GM19324 (cell line): Measurements from ENCODE around the gene METTL5.
"Not testable (repeated sequence)": the region's sequence is repeated elsewhere in the genome, so short reads cannot be mapped to it uniquely, and the experiment has no call there.

ENCODE experiments used
- ATAC-seq: cut with Tn5 transposase; IDR thresholded peaks from one replicate; pipeline ENCODE4 v1.9.1; 2021; ENCODE audit warnings: mild to moderate bottlenecking, moderate library complexity; ENCODE audit not compliant: unreplicated experiment, low FRiP score

Gene METTL5

DNA sequence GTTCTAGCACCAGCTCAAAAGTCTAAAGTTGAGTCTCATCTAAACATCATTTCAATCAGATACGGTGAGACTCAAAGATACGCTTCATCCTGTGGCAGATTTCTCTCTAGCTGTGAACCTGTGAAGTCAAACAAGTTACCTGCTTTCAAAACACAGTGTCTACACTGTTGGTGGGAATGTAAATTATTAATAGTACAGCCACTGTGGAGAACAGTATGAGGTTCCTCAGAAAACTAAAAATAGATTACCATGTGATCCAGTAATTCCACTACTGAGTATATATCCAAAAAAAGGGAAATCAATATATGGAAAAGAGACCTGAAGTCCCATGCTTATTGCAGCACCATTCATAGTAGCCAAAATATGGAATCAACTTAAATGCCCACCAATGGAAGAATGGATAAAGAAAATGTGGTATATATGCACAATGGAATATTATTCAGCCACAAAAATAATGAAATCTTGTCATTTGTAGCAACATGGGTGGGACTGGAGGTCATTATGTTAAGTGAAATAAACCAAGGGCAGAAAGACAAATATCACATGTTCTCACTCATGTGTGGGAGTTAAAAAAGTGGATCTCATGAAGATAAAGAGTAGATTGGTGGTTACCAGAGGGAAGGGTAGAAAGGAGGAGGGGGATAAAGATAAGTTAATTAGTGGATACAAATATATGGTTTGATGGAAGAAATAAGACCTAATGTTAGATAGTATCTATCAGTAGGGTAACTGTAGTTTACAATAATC is 14.2 kb upstream of the METTL5 start:
- ATAC-seq = no peak

DNA sequence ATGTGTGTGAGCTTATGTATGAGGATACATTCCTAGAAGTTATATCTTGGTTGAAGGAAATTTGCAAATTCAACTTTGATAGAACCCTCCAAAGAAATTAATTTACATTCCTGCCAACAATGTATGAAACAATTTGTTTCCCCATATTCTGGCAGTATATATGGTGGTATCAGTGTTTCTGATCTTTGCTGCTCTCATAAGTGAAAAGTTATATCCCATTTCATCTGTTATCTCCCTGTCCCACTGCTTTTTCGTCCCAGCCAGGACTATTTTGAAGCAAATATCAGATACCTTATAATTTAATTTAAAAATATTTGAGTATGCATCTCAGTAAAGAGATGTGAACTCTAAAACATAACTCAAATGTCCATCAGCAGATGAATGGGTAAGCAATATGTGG is 9.7 kb upstream of the METTL5 start:
- ATAC-seq = no peak

DNA sequence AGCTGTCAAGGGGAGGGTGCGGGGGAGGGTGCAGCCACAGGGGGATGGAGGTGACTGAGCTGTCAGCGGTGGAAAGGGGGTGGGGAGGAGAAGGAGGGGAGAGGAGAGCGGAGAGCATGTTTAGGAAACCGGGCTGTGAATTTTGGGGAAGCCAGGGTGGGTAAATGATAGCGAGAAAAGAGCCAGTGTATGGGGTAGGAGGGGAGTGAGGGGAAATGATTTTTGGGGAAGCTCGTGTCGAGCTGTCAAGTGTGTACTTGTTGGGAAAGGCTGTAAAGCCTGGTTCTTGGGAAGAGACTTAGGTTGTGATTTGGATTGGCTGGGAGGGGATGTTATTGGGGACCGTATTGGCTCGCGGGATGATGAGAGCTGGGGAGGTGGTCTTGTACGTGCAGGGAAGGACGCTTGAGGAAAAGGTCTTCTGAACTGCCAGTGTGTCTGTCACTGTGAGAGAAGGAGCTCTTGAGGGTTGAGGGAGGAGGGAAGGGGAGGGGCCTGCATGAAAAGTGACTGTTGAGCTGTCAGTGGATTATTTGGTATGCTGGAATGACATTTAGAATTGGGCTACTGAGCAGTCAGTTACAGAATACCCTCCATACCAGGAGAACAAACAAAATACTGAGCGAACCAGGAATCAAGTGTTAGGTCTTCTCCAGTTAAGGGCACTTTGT is 3.6 kb upstream of the METTL5 start:
- no peak for ATAC-seq

DNA sequence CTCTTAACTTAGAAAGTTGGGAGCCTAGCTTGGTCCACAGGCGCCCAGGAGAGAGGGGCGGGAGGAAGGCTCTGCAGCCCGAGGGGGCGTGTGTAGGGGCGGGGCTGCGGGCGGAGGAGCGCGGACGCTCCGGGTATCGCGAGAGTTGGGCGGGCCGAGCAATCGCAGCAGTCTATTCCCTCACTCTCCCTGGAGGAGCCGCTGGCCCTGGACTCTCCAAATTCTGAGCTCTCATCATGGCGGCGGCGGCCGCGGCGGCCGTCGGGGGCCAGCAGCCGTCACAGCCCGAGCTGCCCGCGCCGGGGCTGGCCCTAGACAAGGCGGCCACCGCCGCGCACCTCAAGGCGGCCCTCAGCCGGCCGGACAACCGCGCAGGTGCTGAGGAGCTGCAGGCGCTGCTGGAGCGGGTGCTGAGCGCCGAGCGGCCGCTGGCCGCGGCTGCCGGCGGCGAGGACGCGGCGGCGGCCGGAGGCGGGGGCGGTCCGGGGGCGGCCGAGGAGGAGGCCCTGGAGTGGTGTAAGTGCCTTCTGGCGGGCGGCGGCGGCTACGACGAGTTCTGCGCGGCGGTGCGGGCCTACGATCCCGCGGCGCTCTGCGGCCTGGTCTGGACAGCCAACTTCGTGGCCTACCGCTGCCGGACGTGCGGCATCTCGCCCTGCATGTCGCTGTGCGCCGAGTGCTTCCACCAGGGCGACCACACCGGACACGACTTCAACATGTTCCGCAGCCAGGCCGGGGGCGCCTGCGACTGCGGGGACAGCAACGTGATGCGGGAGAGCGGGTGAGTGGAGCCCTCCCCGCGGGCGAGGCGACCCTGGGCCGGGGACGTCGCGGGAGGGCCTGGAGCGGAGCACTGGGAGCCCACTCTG is 2.8 kb upstream of the METTL5 start, which contains the start of gene UBR3:
TSS of gene UBR3 (plus strand) at position 183 of the 869 bp plus-strand sequence. CDS start at position 237, 54 bp downstream.
- peak; percentile 89 for ATAC-seq

DNA sequence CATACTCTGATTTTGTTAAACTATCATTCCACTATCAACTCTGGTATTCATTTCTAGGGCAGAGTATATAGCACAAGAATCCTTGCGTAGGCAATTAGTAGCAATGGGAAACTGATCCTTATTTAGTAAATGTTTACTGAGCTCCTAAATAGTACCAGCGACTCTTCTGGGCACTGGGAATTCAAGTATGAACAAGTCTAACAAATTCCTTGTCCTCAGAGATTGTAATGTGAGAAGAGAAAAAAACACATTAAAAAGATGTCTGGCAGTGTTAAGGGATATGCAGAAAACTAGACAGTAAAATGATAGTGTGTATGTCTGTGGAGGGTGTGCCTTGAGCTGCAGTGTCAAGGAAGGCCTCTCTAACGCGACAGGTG is 721 bp downstream of the METTL5 start:
- ATAC-seq = no peak

DNA sequence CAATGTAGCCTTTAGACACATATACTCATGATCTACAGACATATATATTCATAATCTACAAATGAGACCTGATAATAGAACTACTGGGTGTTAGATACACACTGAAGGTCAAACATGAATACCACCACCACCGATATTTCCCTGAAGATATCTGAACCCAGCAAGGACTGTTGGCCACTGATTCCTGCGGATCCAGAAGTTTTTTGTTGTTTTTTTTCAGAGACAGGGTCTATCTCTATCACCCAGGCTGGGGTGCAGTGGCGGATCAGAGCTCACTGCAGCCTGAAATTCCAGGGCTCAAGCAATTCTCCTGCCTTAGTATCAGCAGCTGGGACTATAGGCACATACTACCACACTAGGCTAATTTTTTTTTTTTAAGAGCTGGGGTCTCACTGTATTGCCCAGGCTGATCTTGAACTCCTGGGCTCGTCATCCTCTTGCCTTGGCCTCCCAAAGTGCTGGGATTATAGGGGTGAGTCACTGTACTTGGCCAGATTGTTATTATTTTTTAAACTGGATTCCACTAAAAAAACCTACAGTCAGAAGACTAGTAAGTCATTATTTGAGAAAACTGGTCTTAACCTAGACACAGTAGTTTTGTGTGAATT is 1.8 kb downstream of the METTL5 start:
- no peak for ATAC-seq

DNA sequence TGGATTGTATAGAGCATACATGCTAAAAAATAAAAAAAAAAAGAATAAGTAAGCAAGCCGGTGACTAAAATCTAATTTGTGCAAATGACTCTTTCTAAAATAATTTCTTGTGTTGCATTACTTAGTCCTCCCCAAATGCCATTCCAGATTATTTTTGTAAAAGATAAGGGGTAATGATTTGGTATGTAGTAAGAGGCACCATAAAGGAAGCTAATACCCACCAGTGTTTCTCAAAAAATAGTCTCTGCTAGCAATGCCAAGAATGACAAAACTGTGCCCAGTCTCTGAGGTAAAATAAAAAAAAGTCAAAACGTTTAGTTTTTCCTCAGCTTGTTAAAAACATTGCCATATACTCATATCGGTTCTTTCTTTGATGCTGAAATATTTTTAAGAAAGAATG is 2.7 kb downstream of the METTL5 start:
- ATAC-seq = no peak

DNA sequence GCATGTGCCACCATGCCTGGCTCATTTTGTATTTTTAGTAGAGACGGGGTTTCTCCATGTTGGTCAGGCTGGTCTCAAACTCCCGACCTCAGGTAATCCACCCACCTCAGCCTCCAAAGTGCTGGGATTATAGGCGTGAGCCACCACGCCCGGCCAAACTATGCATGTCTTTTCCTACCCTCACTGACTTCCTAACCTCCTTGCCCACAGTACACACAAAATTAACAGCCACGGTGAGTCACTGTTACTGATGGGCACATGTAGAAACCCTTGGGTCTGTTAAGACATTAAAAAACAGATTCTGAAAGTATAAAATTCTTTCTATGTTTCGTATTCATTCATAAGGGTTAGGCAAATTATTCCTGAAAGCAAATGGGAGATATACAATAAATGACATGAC is 4.6 kb downstream of the METTL5 start:
- ATAC-seq = not testable (repeated sequence)

DNA sequence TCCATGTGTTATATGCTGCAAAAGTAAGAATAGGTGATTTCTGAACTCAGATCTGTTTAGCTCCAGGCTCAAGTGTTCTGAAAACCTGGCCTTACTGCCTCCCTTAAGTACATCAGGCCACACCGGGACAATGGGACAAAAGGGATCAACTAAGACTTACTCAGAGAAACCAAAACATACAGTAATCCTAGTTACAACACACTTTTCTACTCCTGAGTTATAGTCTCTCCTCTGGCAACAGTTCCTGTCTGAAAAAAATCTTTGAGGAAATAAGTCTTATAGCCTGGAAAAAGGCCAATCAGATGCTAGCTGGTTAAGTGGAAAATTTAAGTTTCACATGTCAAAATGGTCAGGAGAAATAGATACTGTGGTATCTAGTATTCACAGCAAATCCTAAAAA is 5.6 kb downstream of the METTL5 start:
- no peak for ATAC-seq

DNA sequence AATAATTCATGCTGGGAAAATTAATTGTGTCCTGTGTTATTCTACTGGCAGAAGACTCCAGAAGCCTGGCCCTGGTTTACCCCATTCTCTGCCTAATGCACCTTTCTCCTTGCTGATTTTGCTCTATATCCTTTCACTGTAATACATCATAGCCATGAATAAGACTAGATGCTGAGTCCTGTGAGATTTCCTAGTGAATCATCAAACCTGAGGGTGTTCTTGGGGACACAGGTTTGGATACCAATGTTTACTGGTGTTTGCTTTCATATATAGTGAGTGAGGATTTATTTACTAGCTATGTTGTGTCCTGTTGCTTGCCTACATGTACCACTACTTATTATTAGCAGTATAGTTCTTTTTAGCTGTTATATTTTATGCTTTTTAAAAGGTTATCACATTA is 6.5 kb downstream of the METTL5 start:
- no peak for ATAC-seq

DNA sequence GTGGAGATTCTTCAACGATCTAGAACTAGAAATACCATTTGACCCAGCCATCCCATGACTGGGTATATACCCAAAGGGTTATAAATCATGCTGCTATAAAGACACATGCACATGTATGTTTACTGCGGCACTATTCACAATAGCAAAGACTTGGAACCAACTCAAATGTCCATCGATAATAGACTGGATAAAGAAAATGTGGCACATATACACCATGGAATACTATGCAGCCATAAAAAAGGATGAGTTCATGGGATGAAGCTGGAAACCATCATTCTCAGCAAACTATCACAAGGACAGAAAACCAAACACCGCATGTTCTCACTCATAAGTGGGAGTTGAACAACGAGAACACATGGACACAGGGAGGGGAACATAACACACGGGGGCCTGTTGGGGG is 7.3 kb downstream of the METTL5 start:
- not testable (repeated sequence) for ATAC-seq

DNA sequence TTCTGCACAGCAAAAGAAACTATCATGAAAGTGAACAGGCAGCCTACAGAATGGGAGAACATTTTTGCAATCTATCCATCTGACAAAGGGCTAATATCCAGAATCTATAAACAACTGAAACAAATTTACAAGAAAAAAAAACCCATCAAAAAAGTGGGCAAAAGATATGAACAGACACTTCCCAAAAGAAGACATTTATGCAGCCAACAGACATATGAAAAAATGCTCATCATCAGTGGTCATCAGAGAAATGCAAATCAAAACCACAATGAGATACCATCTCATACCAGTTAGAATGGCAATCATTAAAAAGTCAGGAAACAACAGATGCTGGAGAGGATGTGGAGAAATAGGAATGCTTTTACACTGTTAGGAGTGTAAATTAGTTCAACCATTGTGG is 7.7 kb downstream of the METTL5 start:
- ATAC-seq = not testable (repeated sequence)

DNA sequence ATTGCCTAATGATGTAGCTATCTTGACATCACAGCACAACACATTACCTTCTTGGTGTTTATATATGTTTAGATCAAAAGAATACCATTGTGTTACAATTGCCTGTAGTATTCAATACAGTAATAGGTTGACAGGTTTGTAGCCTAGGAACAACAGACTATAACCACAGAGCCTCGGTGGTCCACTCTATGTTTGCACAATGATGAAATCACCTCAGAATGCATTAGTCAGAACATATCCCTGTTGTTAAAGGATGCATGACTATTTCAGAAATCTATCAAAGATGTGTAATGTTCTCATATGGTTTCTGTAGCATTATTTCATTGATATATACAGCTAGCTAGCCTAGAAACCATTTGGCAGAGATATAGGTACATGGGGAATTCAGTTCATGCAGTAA is 8.9 kb downstream of the METTL5 start:
- ATAC-seq = no peak

DNA sequence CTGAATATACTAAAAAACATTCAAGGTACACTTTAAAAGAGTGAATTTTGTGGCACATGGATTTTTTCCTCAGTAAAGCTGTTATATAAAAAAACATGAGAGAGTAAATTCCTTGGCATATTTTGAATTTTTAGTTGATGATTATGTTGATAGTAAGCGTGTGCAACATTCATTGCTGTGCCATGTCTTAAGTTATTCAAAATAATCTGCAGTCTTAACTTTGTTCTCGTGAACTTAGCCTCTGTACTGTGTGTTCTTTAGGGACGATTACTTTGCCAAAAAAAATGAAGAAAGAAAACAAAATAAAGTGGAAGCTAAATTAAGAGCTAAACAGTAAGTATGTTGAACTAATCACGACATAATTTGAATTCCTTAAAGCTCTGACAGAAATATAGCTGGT is 16.5 kb downstream of the METTL5 start:
- ATAC-seq = no peak

DNA sequence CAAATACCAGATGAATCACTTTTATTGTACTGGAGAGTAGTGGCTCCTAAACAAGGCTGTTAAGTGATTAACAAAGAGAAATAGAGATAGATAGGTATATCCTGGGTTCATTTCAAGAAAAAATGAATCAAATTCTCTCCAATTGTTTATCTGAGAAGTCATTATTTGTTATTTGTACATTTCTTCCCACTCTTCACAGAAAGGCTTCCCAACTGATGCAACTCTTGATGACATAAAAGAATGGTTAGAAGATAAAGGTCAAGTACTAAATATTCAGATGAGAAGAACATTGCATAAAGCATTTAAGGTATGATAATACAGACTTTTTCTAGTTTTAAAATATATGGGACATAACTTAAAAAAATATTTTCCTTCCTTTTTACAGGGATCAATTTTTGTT is 18.1 kb downstream of the METTL5 start:
- no peak for ATAC-seq

DNA sequence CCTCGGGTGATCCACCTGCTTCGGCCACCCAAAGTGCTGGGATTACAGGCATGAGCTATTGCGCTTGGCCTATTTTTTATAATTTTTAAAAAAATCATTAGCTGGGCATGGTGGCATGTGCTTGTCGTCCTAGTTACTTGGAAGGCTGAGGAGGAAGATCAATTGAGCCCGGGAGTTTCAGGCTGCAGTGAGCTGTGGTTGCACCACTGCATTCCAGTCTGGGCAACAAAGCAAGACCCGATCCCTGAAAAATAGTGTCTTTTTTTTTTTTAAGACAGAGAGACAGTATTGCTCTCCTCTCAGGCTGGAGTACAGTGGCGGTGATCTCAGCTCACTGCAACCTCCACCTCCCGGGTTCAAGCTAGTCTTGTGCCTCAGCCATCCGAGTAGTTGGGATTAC is 21.2 kb downstream of the METTL5 start:
- ATAC-seq = no peak

DNA sequence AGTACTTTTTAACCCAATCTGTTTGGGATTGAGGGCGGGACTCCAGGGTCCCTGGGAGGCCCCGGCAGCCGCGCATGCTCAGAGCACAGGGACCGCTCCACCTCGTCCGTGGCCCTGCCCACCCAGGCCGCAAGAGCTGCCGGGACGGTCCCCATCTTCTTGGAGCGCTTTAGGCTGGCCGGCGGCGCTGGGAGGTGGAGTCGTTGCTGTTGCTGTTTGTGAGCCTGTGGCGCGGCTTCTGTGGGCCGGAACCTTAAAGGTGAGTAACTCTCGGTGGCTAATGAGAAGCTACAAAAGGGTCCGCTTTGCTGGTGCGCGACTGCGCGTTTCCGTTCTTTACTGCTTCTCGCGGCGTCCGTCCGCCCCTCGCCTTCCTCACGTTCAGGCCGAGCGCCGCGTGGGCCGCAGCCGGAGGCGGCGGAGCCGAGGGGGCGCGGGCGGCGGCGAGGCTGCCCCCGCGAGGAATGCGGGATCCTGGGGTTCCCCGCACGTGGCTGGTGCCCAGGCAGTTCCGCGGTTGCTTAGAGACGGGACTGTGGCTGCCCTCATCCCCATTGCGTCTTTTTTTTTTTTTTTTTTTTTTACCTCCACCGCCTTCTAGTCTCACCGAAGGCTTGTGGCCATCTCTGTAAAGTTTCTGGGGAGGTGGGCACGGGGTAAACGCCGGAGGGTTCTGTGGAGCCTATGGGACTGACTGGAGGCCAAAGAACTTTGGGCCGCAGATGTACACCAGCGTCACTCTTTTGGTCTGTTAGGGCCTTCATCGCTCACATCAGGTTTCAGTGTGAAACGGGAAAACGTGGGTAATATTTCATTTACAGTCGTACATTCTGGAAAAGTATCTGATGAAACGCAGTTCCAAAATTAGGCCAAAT is 25.8 kb downstream of the METTL5 start, which contains the start of gene SSB:
TSS of gene SSB (plus strand) at position 154 of the 875 bp plus-strand sequence. CDS start 2,090 bp downstream, outside the sequence.
- peak; percentile 98 for ATAC-seq

DNA sequence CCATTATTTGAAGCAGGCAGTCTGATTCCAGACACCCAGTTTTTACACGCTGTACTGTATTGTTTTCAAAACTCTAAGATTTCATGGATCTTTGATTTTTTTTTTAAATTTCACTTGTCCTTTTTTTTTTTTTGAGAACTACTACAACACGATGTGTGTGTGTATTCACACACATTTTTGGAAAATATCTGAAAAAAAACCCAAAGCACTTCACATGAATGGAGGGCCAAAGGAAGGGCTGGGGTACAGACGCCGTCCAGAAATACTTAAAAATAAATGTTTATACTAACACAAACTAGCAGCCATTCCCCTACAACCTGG is 26.3 kb downstream of the METTL5 start:
- no peak for ATAC-seq

DNA sequence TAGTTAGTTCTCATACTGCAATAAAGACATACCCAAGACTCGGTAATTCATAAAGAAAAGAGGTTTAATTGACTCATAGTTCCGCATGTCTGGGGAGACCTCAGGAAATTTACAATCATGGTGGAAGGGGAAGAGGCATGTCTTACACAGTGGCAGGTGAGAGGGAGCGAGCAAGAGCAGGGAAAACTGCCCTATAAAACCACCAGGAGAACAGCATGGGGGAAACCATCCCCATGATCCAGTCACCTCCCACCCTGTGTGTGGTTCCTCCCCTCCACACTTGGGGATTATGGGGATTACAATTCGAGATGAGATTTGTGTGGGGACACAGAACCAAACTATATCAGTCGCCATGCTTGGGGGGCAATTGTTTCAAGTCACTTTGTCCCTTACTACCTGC is 27.1 kb downstream of the METTL5 start:
- no peak for ATAC-seq

DNA sequence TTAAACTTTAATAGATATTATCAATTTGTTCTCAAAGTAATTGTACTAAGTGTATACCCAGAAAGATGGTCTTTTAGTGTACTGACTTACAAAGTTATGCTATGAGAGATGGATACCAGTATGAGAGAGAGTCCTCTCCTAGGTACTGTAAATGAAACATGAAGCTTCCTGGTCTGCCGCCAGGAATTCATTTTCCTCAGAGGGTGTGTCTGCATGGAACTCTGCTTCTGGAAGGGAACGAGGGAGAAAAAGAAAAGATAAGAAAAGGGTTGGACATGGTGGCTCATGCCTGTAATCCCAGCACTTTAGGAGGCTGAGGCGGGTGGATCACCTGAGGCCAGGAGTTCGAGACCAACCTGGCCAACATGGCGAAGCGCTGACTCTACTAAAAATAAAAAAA is 28.3 kb downstream of the METTL5 start:
- no peak for ATAC-seq
